Brain microvascular endothelial cell (primary cell): ENCODE data around the gene AUTS2.

Experiments used
- DNase-seq: peaks from one replicate; pipeline ENCODE4 v3.0.0-alpha.2; 2020
- H3K27ac ChIP-seq: fragments of 250-450 bp; sonication (Bioruptor Pico); 2 replicates; pipeline ENCODE4 v1.5.1; 2020; ENCODE audit warnings: mild to moderate bottlenecking, moderate library complexity
- H3K27me3 ChIP-seq: fragments of 250-450 bp; sonication (Bioruptor Pico); replicated peaks from 2 replicates; pipeline ENCODE4 v1.5.1; 2020; ENCODE audit warnings: mild to moderate bottlenecking
- H3K36me3 ChIP-seq: fragments of 250-450 bp; sonication (Bioruptor Pico); replicated peaks from 2 replicates; pipeline ENCODE4 v1.5.1; 2020; ENCODE audit warnings: mild to moderate bottlenecking
- H3K4me3 ChIP-seq: 2 replicates; pipeline ENCODE4 v1.5.1; 2011; ENCODE audit warnings: low read depth, mild to moderate bottlenecking, control low read depth, low read length, moderate library complexity
- in situ Hi-C: cut with HindIII; loops from 2 replicates; pipeline ENCODE4 v1.10.0; 2017; ENCODE audit warnings: low sequenced_read_pairs, low pct_ligation_motif_present
- TF ChIP-seq, protein P1 (sequence below): IDR thresholded peaks from 2 replicates; pipeline ENCODE4 v1.5.1; 2011; ENCODE audit warnings: low read depth, mild to moderate bottlenecking, moderate library complexity, low read length, control low read depth, inconsistent platforms; ENCODE audit errors: missing control alignments

The AUTS2 gene

DNA sequence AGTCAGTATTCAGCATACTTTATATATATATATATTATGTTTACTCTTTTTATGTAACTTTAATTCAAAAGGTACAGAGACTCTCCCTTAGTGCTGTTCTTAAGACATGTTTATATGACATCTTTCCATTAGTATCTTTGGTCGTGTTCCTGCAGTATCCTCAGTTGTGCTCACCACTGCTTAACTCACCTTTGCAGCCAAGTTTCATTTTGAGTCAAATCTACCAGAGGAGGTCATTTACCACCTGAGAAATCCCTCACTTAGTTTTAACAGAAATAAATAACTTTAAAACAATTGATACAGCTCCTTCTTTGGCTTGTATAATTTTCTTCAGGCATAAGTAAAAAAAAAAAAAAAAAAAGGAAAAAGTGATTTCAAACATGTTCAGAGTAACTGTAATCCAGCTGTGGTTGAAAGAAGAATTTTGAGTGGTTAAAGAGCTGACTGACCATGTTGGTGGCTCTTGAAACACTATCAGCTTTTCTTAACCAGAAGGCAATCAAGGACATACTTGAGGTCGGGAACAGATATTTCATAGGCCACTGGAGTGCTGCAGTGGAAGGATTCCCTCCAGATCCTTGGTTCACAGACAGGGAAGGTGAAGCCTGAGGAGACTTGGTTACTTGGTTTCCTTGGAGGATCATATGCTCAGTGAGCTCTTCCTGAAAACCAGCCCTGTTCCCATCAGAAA is 116.8 kb downstream of the AUTS2 start:
- no peak overlapping the region for H3K27ac ChIP-seq
- no peaks in the 10 kb centered on the region for H3K36me3 ChIP-seq
- no peak overlapping the region for H3K4me3 ChIP-seq
- H3K27me3 ChIP-seq: no peaks in the 10 kb centered on the region
- DNase-seq: no peak
- TF ChIP-seq, protein P1, sequence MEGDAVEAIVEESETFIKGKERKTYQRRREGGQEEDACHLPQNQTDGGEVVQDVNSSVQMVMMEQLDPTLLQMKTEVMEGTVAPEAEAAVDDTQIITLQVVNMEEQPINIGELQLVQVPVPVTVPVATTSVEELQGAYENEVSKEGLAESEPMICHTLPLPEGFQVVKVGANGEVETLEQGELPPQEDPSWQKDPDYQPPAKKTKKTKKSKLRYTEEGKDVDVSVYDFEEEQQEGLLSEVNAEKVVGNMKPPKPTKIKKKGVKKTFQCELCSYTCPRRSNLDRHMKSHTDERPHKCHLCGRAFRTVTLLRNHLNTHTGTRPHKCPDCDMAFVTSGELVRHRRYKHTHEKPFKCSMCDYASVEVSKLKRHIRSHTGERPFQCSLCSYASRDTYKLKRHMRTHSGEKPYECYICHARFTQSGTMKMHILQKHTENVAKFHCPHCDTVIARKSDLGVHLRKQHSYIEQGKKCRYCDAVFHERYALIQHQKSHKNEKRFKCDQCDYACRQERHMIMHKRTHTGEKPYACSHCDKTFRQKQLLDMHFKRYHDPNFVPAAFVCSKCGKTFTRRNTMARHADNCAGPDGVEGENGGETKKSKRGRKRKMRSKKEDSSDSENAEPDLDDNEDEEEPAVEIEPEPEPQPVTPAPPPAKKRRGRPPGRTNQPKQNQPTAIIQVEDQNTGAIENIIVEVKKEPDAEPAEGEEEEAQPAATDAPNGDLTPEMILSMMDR: no peak
- in situ Hi-C loops: no loop called here

DNA sequence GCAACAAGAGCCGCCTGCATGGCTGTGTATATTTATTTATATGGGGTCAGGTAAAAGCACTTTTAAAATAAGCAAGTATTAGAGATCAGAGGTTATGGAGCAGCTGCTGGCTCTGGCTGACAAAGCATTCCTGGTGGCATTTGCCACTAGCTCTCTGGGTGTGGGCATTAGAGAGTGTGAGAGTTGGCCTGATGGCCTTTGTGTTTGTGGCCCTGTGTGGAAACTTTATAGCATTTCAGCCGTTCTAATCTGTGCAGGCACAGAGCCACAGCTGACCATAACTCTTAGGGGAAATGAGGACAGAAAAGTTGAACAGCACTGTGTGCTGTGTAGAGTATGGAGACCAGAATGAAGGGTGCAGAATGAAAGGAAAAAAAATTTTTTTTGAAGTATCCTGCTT is 118.9 kb downstream of the AUTS2 start:
- in situ Hi-C loops: no loop called here
- DNase-seq: no peak
- H3K36me3 ChIP-seq: no peaks in the 10 kb centered on the region
- TF ChIP-seq, protein P1: no peak
- no peak overlapping the region for H3K4me3 ChIP-seq
- H3K27ac ChIP-seq: no peak overlapping the region
- no peaks in the 10 kb centered on the region for H3K27me3 ChIP-seq

DNA sequence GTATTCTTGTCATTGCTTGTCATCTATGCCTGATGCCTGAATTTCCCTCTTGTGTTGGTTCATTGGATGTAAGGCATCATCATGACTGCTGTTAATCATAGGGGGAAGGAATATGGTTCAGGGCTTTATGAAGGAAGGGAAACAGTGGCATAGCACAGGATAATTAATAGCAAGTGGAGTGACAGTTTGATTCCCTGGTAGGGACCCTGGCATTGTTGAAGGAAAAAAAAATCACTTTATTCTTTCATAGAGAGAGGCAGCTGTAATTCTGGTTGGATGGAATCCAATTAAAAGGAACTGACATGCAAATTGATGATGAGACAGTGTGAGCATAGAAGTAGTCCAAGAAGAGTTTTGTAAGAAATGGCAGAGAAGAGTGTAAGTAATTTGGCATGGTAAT is 121.4 kb downstream of the AUTS2 start:
- no peak for DNase-seq
- in situ Hi-C loops: no loop called here

DNA sequence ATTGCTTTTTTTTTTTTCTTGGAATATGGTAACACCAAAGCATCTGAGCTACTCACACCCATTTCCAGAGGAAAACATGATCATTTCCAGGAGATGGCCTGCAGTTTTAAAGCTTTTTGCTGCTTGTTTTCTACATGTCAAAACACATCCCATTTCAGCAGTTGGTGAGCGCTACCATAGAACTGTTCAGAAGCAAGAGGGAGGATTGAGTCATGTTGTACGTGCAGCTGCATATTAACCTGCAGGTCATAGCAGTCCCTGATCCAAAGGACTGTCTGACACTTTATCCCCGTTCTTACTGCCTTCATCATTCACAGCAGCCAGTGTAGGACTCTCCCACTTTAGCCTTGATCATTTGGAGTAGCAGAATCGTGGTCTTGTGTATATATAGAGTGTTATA is 124.6 kb downstream of the AUTS2 start:
- H3K27ac ChIP-seq: no peak overlapping the region
- no peak overlapping the region for H3K4me3 ChIP-seq
- TF ChIP-seq, protein P1: no peak
- in situ Hi-C loops: no loop called here
- H3K36me3 ChIP-seq: no peaks in the 10 kb centered on the region
- no peak for DNase-seq
- H3K27me3 ChIP-seq: no peaks in the 10 kb centered on the region

More for the DNA sequence above, 121.4 kb downstream of the AUTS2 start:
- H3K4me3 ChIP-seq: no peak overlapping the region
- no peak overlapping the region for H3K27ac ChIP-seq
- no peaks in the 10 kb centered on the region for H3K36me3 ChIP-seq
- TF ChIP-seq, protein P1: no peak
- H3K27me3 ChIP-seq: no peaks in the 10 kb centered on the region

DNA sequence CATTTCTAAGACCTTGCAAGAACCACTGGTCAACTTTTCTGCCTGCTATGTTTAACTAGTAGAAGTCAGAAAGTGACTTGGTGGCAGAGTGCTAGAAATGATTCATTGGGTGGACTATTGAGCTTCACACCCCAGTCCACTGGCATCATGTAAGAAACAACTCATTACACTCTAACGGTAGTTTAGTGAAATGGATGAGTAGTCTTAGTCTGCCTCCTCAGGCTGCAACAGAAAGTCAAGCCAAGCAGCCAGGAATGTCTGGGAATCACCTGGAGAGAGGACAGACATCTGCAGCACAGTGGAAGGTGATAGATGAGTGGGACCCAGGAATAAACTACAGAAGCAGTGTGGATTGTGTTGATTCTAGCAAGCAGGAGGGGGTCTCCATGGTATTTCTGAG is 125.4 kb downstream of the AUTS2 start:
- Histone ChIP-seq H3K27me3 (no peaks in the 10 kb centered on the region), H3K4me3 (no peak overlapping the region), H3K36me3 (no peaks in the 10 kb centered on the region), H3K27ac (no peak overlapping the region)
- in situ Hi-C loops: no loop called here
- TF ChIP-seq, protein P1: no peak
- DNase-seq: no peak

DNA sequence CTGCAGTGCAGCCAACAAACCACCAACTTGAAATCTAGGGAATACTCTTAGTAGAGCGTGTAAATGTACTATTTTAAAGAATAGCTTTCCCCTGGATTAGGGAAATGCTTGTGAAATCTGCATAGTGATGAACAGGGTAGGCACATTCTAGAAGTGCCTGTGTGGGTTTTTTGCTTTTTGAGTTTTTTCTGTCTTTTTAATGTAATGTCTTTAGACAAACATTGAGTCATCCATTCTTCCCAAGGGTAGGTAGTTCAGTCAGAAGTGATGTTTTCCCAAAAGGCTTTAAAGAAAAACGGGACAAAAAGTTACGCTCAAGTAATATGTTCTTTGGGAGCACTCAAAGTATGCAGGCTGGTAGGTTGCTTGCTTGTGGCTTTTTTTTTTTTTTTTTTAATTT is 130.0 kb downstream of the AUTS2 start:
- Histone ChIP-seq H3K27me3 (no peaks in the 10 kb centered on the region), H3K27ac (no peak overlapping the region), H3K36me3 (no peaks in the 10 kb centered on the region), H3K4me3 (no peak overlapping the region)
- no peak for DNase-seq
- TF ChIP-seq, protein P1: no peak
- in situ Hi-C loops: no loop called here
